Suprapubic skin (tissue), 4 donors: Measurements from ENCODE around the gene GNAI3.

Experiments
- EP300 ChIP-seq: sonication (generic); formaldehyde crosslinking; IDR thresholded peaks from one replicate; pipeline ENCODE4 v1.6.1; 2017; ENCODE audit warnings: antibody characterized with exemption
- POLR2A ChIP-seq, 2 donors: fragments of 450-650 bp; IDR thresholded peaks; one replicate each; pipeline ENCODE4 v1.6.1; 2017; ENCODE audit warnings: antibody characterized with exemption in 2 of 2, mild to moderate bottlenecking in 2 of 2, moderate library complexity in 2 of 2
- POLR2AphosphoS5 ChIP-seq, 3 donors: sonication (generic); formaldehyde crosslinking; IDR thresholded peaks; one replicate each; pipeline ENCODE4 v1.6.1; 2017; ENCODE audit warnings: antibody characterized with exemption in 3 of 3
- TF ChIP-seq, protein P1 (sequence below), 2 donors: fragments of 200-600 bp in 1 of 2; fragments of 450-650 bp in 1 of 2; sonication (generic) in 1 of 2; IDR thresholded peaks; one replicate each; pipeline ENCODE4 v1.5.1; 2016 to 2019; ENCODE audit warnings: antibody characterized with exemption in 2 of 2, mild to moderate bottlenecking in 1 of 2, moderate library complexity in 1 of 2

DNA sequence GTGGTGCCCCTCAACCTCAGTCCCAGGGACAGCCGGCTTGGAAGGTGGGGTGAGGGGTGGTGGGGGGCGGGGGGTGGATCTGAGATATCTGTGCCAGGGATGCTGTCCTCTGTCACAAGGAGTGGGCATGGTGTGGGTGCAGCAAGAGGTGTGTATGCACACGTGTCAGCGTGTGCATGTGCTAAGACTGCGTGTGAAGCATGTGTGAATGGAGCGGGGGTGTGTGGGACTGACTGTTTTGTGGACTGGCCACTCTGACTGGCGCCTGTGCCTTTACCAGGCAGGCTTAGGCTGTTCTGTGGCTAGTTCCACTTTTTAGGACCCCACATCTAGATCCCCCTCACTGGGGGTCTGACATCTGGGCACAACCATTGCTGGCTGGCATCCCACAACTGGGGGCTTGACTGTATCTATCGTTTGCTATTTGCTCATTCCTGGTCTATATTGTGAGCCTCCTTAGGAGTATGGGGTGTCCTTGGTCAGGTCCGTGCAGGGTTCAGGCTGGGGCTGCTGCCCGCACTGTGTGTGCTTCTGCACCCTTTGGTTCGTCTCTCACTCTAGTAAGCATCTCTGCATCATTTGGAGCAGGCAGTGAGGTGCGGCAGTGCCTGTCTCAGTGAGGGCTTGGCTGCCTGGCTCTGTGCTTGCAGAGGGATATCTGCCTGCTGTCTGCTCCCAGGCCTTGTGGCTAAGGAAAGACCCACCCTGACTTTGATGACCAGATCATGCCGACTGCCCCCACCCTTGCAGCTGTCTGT is 73.1 kb downstream of the GNAI3 start:
- TF ChIP-seq, protein P1, sequence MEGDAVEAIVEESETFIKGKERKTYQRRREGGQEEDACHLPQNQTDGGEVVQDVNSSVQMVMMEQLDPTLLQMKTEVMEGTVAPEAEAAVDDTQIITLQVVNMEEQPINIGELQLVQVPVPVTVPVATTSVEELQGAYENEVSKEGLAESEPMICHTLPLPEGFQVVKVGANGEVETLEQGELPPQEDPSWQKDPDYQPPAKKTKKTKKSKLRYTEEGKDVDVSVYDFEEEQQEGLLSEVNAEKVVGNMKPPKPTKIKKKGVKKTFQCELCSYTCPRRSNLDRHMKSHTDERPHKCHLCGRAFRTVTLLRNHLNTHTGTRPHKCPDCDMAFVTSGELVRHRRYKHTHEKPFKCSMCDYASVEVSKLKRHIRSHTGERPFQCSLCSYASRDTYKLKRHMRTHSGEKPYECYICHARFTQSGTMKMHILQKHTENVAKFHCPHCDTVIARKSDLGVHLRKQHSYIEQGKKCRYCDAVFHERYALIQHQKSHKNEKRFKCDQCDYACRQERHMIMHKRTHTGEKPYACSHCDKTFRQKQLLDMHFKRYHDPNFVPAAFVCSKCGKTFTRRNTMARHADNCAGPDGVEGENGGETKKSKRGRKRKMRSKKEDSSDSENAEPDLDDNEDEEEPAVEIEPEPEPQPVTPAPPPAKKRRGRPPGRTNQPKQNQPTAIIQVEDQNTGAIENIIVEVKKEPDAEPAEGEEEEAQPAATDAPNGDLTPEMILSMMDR (IDR thresholded peaks at IDR 0.05) = no peak
- TF ChIP-seq POLR2A (IDR thresholded peaks at IDR 0.05) (no peak), POLR2AphosphoS5 (IDR thresholded peaks at IDR 0.05) (no peak), EP300 (no peak)
